HEK293 (cell line): ENCODE results near the gene SERPINA3.

Experiments
- CTCF ChIA-PET: fragments of 350-600 bp; formaldehyde crosslinking; extraction: SDS; loops from one replicate; lab custom pipeline; 2021; ENCODE audit warnings: antibody characterized with exemption; lab: Yijun Ruan, JAX
- POLR2A ChIA-PET: fragments of 300-600 bp; formaldehyde crosslinking; extraction: SDS; loops from one replicate; lab custom pipeline; 2020; ENCODE audit warnings: antibody characterized with exemption, inconsistent platforms; lab: Yijun Ruan, JAX
- H3K27ac ChIP-seq: fragments of 200-500 bp; sonication (Bioruptor generic); 2 replicates; pipeline ENCODE4 v1.5.1; 2014; ENCODE audit warnings: low read depth, low read length, control low read depth, inconsistent platforms; ENCODE audit errors: extremely low read depth
- H3K36me3 ChIP-seq, 2 experiments: fragments of 200-500 bp in 1 of 2; sonication (Bioruptor generic) in 1 of 2; 1 replicate in 1 of 2; 2 replicates in 1 of 2; pipeline ENCODE4 v1.5.1; 2014 to 2017; ENCODE audit warnings: inconsistent platforms in 2 of 2, low read length in 2 of 2; ENCODE audit not compliant: control insufficient read depth in 2 of 2, insufficient read depth in 1 of 2
- H3K4me1 ChIP-seq: fragments of 200-500 bp; sonication (Bioruptor generic); 2 replicates; pipeline ENCODE4 v1.5.1; 2014; ENCODE audit warnings: mild to moderate bottlenecking, low read length, inconsistent platforms; ENCODE audit not compliant: control insufficient read depth, insufficient read depth
- H3K4me3 ChIP-seq: 2 replicates; pipeline ENCODE4 v1.5.1; 2011; ENCODE audit warnings: low read depth, mild to moderate bottlenecking, control low read depth, low read length, moderate library complexity
- H3K9me3 ChIP-seq: fragments of 200-500 bp; sonication (Bioruptor generic); 2 replicates; pipeline ENCODE4 v1.5.1; 2014; ENCODE audit warnings: low read depth, low read length, inconsistent platforms; ENCODE audit not compliant: control insufficient read depth, insufficient read depth
- BCL11A ChIP-seq: fragments of 450-650 bp; formaldehyde crosslinking; IDR thresholded peaks from 2 replicates; pipeline ENCODE4 v1.5.1; 2016; ENCODE audit warnings: low read depth, missing biosample characterization, missing genetic modification characterization
- GLIS1 ChIP-seq: fragments of 450-650 bp; formaldehyde crosslinking; IDR thresholded peaks from 2 replicates; pipeline ENCODE4 v1.5.1; 2016; ENCODE audit warnings: missing biosample characterization, missing genetic modification characterization
- HOXA7 ChIP-seq: sonication (generic); formaldehyde crosslinking; IDR thresholded peaks from 2 replicates; pipeline ENCODE4 v1.8.1; 2022; ENCODE audit warnings: missing genetic modification reagents, borderline replicate concordance
- SALL2 ChIP-seq: fragments of 450-650 bp; formaldehyde crosslinking; IDR thresholded peaks from 2 replicates; pipeline ENCODE4 v1.5.0; 2017; ENCODE audit warnings: missing biosample characterization, mild to moderate bottlenecking, missing genetic modification characterization, borderline replicate concordance
- ZNF140 ChIP-seq: fragments of 450-650 bp; formaldehyde crosslinking; IDR thresholded peaks from 2 replicates; pipeline ENCODE4 v1.5.1; 2016; ENCODE audit warnings: missing biosample characterization, missing genetic modification characterization
- ZNF157 ChIP-seq: fragments of 450-650 bp; formaldehyde crosslinking; IDR thresholded peaks from 2 replicates; pipeline ENCODE4 v1.5.1; 2016; ENCODE audit warnings: missing biosample characterization, missing genetic modification characterization
- ZNF311 ChIP-seq: fragments of 450-650 bp; formaldehyde crosslinking; IDR thresholded peaks from 2 replicates; pipeline ENCODE4 v1.5.1; 2017; ENCODE audit warnings: missing biosample characterization, missing genetic modification characterization, borderline replicate concordance
- ZNF350 ChIP-seq: fragments of 450-650 bp; formaldehyde crosslinking; IDR thresholded peaks from 2 replicates; pipeline ENCODE4 v1.5.0; 2017; ENCODE audit warnings: missing biosample characterization, mild to moderate bottlenecking, missing genetic modification characterization
- ZNF521 ChIP-seq: fragments of 450-650 bp; formaldehyde crosslinking; IDR thresholded peaks from 2 replicates; pipeline ENCODE4 v1.5.1; 2017; ENCODE audit warnings: missing biosample characterization, mild to moderate bottlenecking, missing genetic modification characterization
- ZNF623 ChIP-seq: fragments of 450-650 bp; formaldehyde crosslinking; IDR thresholded peaks from 2 replicates; pipeline ENCODE4 v1.5.1; 2016; ENCODE audit warnings: missing biosample characterization, missing genetic modification characterization
- ZNF660 ChIP-seq: fragments of 450-650 bp; IDR thresholded peaks from 2 replicates; pipeline ENCODE4 v1.5.1; 2018; ENCODE audit warnings: missing biosample characterization, mild to moderate bottlenecking, missing genetic modification characterization
- ZNF664 ChIP-seq: fragments of 450-650 bp; formaldehyde crosslinking; IDR thresholded peaks from 2 replicates; pipeline ENCODE4 v1.5.1; 2016; ENCODE audit warnings: missing biosample characterization, missing genetic modification characterization
- ZNF707 ChIP-seq: fragments of 450-650 bp; formaldehyde crosslinking; IDR thresholded peaks from 2 replicates; pipeline ENCODE4 v1.5.1; 2016; ENCODE audit warnings: missing biosample characterization, missing genetic modification characterization
- ZNF76 ChIP-seq: fragments of 450-650 bp; formaldehyde crosslinking; IDR thresholded peaks from 2 replicates; pipeline ENCODE4; 2016; ENCODE audit warnings: low read depth, missing biosample characterization, missing genetic modification characterization, borderline replicate concordance
- ZNF837 ChIP-seq: fragments of 450-650 bp; formaldehyde crosslinking; IDR thresholded peaks from 2 replicates; pipeline ENCODE4 v1.5.1; 2016; ENCODE audit warnings: missing biosample characterization, missing genetic modification characterization
- ZSCAN16 ChIP-seq: fragments of 450-650 bp; formaldehyde crosslinking; IDR thresholded peaks from 2 replicates; pipeline ENCODE4 v1.5.1; 2016; ENCODE audit warnings: missing biosample characterization, missing genetic modification characterization
- ZXDB ChIP-seq: fragments of 450-650 bp; formaldehyde crosslinking; IDR thresholded peaks from 2 replicates; pipeline ENCODE4 v1.5.1; 2016; ENCODE audit warnings: missing biosample characterization, missing genetic modification characterization
- TF ChIP-seq, protein P1 (sequence below): fragments of 450-650 bp; formaldehyde crosslinking; IDR thresholded peaks from 2 replicates; pipeline ENCODE4 v1.5.1; 2017; ENCODE audit warnings: missing biosample characterization, missing genetic modification characterization
- TF ChIP-seq, protein P2 (sequence below): fragments of 450-650 bp; formaldehyde crosslinking; IDR thresholded peaks from 2 replicates; pipeline ENCODE4 v1.5.1; 2017; ENCODE audit warnings: missing biosample characterization, missing genetic modification characterization
- TF ChIP-seq, protein P3 (sequence below): sonication (generic); formaldehyde crosslinking; IDR thresholded peaks from 2 replicates; pipeline ENCODE4 v1.8.1; 2022; ENCODE audit warnings: mild to moderate bottlenecking, moderate library complexity, missing genetic modification reagents

The SERPINA3 gene

DNA sequence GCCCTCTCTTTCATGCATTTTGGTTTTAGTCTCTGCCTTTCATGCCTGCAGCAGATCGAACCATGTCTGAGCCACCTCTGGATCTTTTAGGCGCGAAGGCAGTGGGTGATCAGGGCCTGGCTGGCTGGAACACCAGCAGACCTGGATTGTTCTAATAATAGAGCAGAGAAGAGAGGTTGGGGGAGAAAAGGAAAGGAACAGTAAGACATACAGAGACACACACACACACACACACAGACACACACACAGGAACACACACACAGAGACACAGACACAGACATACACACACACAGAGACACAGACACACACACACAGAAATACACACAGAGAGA, 38.2 kb downstream of the SERPINA3 start:
- H3K4me3 ChIP-seq = no peak overlapping the region
- H3K36me3 ChIP-seq = no peaks in the 10 kb centered on the region
- no peaks in the 10 kb centered on the region for H3K9me3 ChIP-seq
- POLR2A ChIA-PET = no interaction called here
- no peaks in the 10 kb centered on the region for H3K4me1 ChIP-seq
- no peak for TF ChIP-seq ZNF521 (tag by site-specific recombination)
- TF ChIP-seq ZXDB = no peak
- TF ChIP-seq BCL11A = no peak
- no peak for TF ChIP-seq SALL2 (tag by site-specific recombination)
- TF ChIP-seq ZNF664 (tag by site-specific recombination) = no peak
- TF ChIP-seq ZNF837 = no peak
- no peak for TF ChIP-seq ZNF623 (tag by site-specific recombination)
- TF ChIP-seq, all 188 proteins: peak for 0
- no peak overlapping the region for H3K27ac ChIP-seq
- CTCF ChIA-PET = no interaction called here

DNA sequence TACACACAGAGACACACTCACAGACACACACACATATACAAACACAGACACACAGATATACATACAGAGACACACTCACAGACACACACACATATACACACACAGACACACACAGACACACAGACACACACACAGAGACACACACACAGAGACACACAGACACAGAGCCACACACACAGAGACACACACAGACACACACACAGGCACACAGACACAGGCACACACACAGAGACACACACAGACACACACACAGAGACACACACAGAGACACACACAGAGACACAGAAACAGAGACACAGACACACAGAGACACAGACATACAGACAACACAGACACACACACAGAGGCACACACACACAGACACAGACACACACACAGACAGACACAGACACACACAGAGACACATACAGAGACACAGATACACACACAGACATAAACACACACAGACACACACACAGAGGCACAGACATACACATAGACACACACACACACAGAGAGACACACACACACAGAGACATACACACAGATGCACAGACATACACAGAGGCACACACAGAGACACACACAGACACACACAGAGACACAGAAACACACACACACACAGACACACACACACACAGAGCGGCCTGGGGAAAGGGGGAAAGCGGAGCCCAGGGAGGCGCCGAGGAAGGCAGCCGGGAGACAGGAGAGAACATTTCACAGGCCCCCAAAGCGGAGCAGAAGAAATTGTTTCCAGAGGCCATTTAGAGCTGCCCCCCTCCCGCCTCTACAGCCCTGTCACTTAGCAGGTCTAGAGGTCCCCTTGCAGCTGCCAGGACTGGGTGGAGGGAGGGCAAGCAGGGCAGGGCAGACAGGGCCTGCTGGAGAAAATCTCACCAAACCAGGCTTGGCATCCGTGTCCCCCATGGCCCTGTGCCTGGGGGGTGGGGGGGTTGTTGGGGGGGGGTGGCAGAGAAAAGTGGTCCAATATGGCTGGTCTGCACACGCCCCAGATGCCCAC, 38.9 kb downstream of the SERPINA3 start:
- H3K4me1 ChIP-seq = no peaks in the 10 kb centered on the region
- no peak overlapping the region for H3K27ac ChIP-seq
- POLR2A ChIA-PET = interaction anchor here (0.5 kb wide), 1 partner anchor 84 kb away, joined by 4 read pairs; no protein-coding TSS in a partner anchor
- CTCF ChIA-PET = interaction anchor here (0.6 kb wide), 1 partner anchor 893 kb away, joined by 5 read pairs; no protein-coding TSS in a partner anchor
- no peak overlapping the region for H3K4me3 ChIP-seq
- no peaks in the 10 kb centered on the region for H3K9me3 ChIP-seq
- no peaks in the 10 kb centered on the region for H3K36me3 ChIP-seq
- no peak for TF ChIP-seq ZNF76 (tag by site-specific recombination)
- TF ChIP-seq ZNF140 (tag by site-specific recombination) = no peak
- no peak for TF ChIP-seq ZNF350
- no peak for TF ChIP-seq GLIS1 (tag by site-specific recombination)
- no peak for TF ChIP-seq ZNF157 (tag by site-specific recombination)
- no peak for TF ChIP-seq ZNF660 (tag by site-specific recombination)
- TF ChIP-seq, protein P1, sequence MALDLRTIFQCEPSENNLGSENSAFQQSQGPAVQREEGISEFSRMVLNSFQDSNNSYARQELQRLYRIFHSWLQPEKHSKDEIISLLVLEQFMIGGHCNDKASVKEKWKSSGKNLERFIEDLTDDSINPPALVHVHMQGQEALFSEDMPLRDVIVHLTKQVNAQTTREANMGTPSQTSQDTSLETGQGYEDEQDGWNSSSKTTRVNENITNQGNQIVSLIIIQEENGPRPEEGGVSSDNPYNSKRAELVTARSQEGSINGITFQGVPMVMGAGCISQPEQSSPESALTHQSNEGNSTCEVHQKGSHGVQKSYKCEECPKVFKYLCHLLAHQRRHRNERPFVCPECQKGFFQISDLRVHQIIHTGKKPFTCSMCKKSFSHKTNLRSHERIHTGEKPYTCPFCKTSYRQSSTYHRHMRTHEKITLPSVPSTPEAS = peak; percentile 87
- TF ChIP-seq ZSCAN16 (tag by site-specific recombination) = no peak
- TF ChIP-seq, protein P2, sequence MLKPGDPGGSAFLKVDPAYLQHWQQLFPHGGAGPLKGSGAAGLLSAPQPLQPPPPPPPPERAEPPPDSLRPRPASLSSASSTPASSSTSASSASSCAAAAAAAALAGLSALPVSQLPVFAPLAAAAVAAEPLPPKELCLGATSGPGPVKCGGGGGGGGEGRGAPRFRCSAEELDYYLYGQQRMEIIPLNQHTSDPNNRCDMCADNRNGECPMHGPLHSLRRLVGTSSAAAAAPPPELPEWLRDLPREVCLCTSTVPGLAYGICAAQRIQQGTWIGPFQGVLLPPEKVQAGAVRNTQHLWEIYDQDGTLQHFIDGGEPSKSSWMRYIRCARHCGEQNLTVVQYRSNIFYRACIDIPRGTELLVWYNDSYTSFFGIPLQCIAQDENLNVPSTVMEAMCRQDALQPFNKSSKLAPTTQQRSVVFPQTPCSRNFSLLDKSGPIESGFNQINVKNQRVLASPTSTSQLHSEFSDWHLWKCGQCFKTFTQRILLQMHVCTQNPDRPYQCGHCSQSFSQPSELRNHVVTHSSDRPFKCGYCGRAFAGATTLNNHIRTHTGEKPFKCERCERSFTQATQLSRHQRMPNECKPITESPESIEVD = no peak
- TF ChIP-seq ZNF311 (tag by site-specific recombination) = peak; percentile 51; the same call in 1 of the 2 replicates
- TF ChIP-seq, all 188 proteins: peak for 2

DNA sequence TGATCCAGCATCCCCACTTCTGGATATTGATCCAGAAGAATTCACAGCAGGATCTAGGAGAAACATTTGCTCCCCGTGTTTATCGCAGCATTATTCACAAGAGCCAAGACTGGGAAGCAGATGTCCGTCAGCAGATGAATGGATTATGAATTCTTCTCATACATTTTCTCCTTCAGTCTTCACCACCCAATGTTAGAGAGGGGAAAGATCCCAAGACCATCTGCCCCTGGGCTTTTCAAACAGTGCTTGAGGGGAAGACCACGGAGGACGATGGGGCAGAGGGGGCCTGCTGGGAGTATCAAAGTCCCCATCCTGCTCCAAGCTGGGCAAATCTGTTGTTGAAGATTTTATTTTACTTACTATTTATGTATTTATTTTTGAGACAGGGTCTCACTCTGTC, 41.1 kb downstream of the SERPINA3 start:
- POLR2A ChIA-PET = no interaction called here
- Histone ChIP-seq H3K4me1 (no peaks in the 10 kb centered on the region), H3K27ac (no peak overlapping the region), H3K4me3 (no peak overlapping the region), H3K36me3 (no peaks in the 10 kb centered on the region), H3K9me3 (no peaks in the 10 kb centered on the region)
- CTCF ChIA-PET = no interaction called here
- TF ChIP-seq, protein P3, sequence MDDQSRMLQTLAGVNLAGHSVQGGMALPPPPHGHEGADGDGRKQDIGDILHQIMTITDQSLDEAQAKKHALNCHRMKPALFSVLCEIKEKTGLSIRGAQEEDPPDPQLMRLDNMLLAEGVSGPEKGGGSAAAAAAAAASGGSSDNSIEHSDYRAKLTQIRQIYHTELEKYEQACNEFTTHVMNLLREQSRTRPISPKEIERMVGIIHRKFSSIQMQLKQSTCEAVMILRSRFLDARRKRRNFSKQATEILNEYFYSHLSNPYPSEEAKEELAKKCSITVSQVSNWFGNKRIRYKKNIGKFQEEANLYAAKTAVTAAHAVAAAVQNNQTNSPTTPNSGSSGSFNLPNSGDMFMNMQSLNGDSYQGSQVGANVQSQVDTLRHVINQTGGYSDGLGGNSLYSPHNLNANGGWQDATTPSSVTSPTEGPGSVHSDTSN = no peak
- TF ChIP-seq ZNF707 (tag by site-specific recombination) (no peak), HOXA7 (CRISPR knock-in tag) (no peak)
